Panc1 (cell line): ENCODE measurements around the gene DAAM2. TPM values are rescaled to one million over a fixed set of nuclear protein-coding genes. Genes with fewer than 3 reads are reported as not detected.

Experiments
- ATAC-seq: fragments of 200-7000 bp; cut with Tn5 transposase; 2 replicates; pipeline ENCODE4 v1.9.1; 2020; ENCODE audit warnings: mild to moderate bottlenecking, moderate library complexity
- BruUV-seq: library from RNA; stranded (reverse); fragments of 400-500 nt; replicated peaks from 2 replicates; lab custom pipeline; 2021; lab: Mats Ljungman, UMichigan
- CTCF ChIA-PET: fragments of 300-600 bp; sonication (Branson Sonifier 250); formaldehyde crosslinking; loops from one replicate; lab custom pipeline; 2022; ENCODE audit warnings: antibody characterized with exemption; lab: Charles Lee
- POLR2A ChIA-PET: fragments of 300-600 bp; sonication (Branson Sonifier 250); formaldehyde crosslinking; loops from one replicate; lab custom pipeline; 2022; ENCODE audit warnings: antibody characterized with exemption; lab: Charles Lee
- DNase-seq: peaks from one replicate; pipeline ENCODE4 v3.0.0-alpha.2; 2010; ENCODE audit warnings: low read depth, low spot score
- H3K27ac ChIP-seq: 2 replicates; pipeline ENCODE4 v1.5.1; 2011; ENCODE audit warnings: mild to moderate bottlenecking, low read length, inconsistent platforms
- H3K27me3 ChIP-seq: fragments of 200-500 bp; sonication (Bioruptor generic); 2 replicates; pipeline ENCODE4 v1.6.0; 2014; ENCODE audit warnings: low read length, inconsistent platforms; ENCODE audit not compliant: control insufficient read depth, insufficient read depth
- H3K36me3 ChIP-seq: fragments of 200-500 bp; sonication (Bioruptor generic); 2 replicates; pipeline ENCODE4 v1.5.1; 2014; ENCODE audit warnings: inconsistent platforms, mild to moderate bottlenecking, low read length, moderate library complexity; ENCODE audit not compliant: control insufficient read depth, insufficient read depth
- H3K4me1 ChIP-seq: 2 replicates; pipeline ENCODE4 v1.5.1; 2011; ENCODE audit warnings: inconsistent platforms, mild to moderate bottlenecking, low read length, moderate library complexity; ENCODE audit not compliant: control insufficient read depth, insufficient read depth
- H3K4me3 ChIP-seq, 2 experiments: 2 replicates each; pipeline ENCODE4 v1.5.1; 2011 to 2012; ENCODE audit warnings: low read depth in 2 of 2, low read length in 2 of 2, mild to moderate bottlenecking in 2 of 2, inconsistent platforms in 1 of 2, moderate library complexity in 1 of 2
- H3K9me3 ChIP-seq: fragments of 200-500 bp; sonication (Bioruptor generic); 2 replicates; pipeline ENCODE4 v1.5.1; 2014; ENCODE audit warnings: low read depth, mild to moderate bottlenecking, inconsistent platforms, low read length, moderate library complexity; ENCODE audit not compliant: control insufficient read depth, insufficient read depth
- POLR2AphosphoS5 ChIP-seq: IDR thresholded peaks from 2 replicates; pipeline ENCODE4 v1.6.1; 2012; ENCODE audit warnings: mild to moderate bottlenecking, low read depth, low read length, moderate library complexity
- SIN3A ChIP-seq: IDR thresholded peaks from 2 replicates; pipeline ENCODE4 v1.6.1; 2012; ENCODE audit warnings: low read depth, mild to moderate bottlenecking, low read length, moderate library complexity, borderline replicate concordance; ENCODE audit not compliant: insufficient read depth
- TCF7L2 ChIP-seq: IDR thresholded peaks from 2 replicates; pipeline ENCODE4 v1.6.1; 2011; ENCODE audit warnings: mild to moderate bottlenecking, low read depth, low read length, inconsistent platforms
- in situ Hi-C: cut with HindIII; loops from 2 replicates; pipeline ENCODE4 v1.10.0; 2016; ENCODE audit warnings: low sequenced_read_pairs, low pct_unique_long_range_greater_than_20kb
- intact Hi-C: fragments of 100-400 bp; cut with micrococcal nuclease; formaldehyde crosslinking; loops from one replicate; pipeline ENCODE4 v1.10.0; 2022; ENCODE audit not compliant: unreplicated experiment
- total RNA-seq: library from RNA; stranded (reverse); gene quantifications from one replicate; pipeline ENCODE4 v1.2.1, GENCODE V29; 2021; ENCODE audit not compliant: unreplicated experiment
- TF ChIP-seq, protein P1 (sequence below): fragments of 450-650 bp; IDR thresholded peaks from 2 replicates; pipeline ENCODE4 v1.5.1; 2017; ENCODE audit warnings: mild to moderate bottlenecking
- TF ChIP-seq, protein P2 (sequence below), 2 experiments: IDR thresholded peaks; 2 replicates each; pipeline ENCODE4 v1.6.1; 2011 to 2012; ENCODE audit warnings: low read depth in 2 of 2, control low read depth in 1 of 2, low read length in 1 of 2, mild to moderate bottlenecking in 1 of 2, moderate library complexity in 1 of 2; ENCODE audit not compliant: insufficient read depth in 1 of 2

The DAAM2 gene
- total RNA-seq, 1 experiment from 2014 or later: not detected

DNA sequence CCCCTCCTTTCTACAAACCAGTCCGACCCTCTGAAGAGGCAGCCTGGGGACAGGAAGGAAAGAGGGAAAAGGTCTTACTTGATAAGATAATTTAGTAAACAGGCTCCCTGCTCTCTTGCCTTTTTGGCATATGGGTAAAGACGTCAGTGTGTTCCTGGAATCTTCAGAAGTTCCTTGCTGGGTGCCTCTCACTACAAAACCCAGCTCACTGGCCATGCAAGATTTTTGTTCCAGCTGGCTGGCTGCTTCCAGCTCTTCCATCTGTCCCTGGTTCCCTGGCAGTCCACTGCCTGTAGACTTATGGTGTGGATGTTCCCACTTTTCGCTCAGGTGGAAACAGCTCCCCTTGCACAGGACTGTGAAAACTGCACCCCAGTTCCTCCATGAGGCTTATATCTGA is 84.7 kb downstream of the DAAM2 start:
- DNase-seq: no peak
- Histone ChIP-seq H3K36me3 (no peaks in the 10 kb centered on the region), H3K27me3 (no peaks in the 10 kb centered on the region), H3K4me3 (no peak overlapping the region), H3K9me3 (no peaks in the 10 kb centered on the region), H3K27ac (no peak overlapping the region), H3K4me1 (no peaks in the 10 kb centered on the region)
- ChIA-PET POLR2A (no interaction called here), CTCF (no interaction called here)
- BruUV-seq: no TSS peak
- intact Hi-C loops (no loop called here), in situ Hi-C loops (no loop called here)
- TF ChIP-seq, protein P1, sequence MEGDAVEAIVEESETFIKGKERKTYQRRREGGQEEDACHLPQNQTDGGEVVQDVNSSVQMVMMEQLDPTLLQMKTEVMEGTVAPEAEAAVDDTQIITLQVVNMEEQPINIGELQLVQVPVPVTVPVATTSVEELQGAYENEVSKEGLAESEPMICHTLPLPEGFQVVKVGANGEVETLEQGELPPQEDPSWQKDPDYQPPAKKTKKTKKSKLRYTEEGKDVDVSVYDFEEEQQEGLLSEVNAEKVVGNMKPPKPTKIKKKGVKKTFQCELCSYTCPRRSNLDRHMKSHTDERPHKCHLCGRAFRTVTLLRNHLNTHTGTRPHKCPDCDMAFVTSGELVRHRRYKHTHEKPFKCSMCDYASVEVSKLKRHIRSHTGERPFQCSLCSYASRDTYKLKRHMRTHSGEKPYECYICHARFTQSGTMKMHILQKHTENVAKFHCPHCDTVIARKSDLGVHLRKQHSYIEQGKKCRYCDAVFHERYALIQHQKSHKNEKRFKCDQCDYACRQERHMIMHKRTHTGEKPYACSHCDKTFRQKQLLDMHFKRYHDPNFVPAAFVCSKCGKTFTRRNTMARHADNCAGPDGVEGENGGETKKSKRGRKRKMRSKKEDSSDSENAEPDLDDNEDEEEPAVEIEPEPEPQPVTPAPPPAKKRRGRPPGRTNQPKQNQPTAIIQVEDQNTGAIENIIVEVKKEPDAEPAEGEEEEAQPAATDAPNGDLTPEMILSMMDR: no peak
- TF ChIP-seq, protein P2, sequence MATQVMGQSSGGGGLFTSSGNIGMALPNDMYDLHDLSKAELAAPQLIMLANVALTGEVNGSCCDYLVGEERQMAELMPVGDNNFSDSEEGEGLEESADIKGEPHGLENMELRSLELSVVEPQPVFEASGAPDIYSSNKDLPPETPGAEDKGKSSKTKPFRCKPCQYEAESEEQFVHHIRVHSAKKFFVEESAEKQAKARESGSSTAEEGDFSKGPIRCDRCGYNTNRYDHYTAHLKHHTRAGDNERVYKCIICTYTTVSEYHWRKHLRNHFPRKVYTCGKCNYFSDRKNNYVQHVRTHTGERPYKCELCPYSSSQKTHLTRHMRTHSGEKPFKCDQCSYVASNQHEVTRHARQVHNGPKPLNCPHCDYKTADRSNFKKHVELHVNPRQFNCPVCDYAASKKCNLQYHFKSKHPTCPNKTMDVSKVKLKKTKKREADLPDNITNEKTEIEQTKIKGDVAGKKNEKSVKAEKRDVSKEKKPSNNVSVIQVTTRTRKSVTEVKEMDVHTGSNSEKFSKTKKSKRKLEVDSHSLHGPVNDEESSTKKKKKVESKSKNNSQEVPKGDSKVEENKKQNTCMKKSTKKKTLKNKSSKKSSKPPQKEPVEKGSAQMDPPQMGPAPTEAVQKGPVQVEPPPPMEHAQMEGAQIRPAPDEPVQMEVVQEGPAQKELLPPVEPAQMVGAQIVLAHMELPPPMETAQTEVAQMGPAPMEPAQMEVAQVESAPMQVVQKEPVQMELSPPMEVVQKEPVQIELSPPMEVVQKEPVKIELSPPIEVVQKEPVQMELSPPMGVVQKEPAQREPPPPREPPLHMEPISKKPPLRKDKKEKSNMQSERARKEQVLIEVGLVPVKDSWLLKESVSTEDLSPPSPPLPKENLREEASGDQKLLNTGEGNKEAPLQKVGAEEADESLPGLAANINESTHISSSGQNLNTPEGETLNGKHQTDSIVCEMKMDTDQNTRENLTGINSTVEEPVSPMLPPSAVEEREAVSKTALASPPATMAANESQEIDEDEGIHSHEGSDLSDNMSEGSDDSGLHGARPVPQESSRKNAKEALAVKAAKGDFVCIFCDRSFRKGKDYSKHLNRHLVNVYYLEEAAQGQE (IDR thresholded peaks at IDR 0.05; ENCODE audit: insufficient read depth in 1 of 2, low read depth in 2 of 2, low read length in 1 of 2): no peak
- TF ChIP-seq SIN3A (no peak), TCF7L2 (no peak), POLR2AphosphoS5 (no peak)
- no peak for ATAC-seq

DNA sequence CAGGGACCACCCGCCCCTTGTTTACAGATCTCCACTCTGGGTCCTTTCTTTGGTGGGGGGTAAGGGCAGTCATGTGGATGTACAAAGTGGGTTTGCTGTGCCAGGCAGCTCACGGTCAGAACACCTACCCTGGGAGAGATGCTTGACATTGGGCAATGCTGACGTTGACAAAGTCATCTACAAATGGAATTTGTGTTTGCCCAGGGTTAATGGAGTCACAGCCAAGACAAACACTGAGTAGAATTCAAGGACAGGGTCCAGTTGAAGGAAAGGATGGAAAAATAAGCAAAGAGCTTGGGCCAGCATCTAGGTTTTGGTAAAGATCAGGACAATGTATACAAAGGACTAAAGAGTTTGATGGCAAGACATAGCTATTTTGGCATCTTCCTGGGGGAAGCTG is 87.4 kb downstream of the DAAM2 start:
- H3K4me3 ChIP-seq: no peak overlapping the region
- ChIA-PET POLR2A (no interaction called here), CTCF (no interaction called here)
- H3K27ac ChIP-seq: no peak overlapping the region
- no peaks in the 10 kb centered on the region for H3K36me3 ChIP-seq
- no peak for DNase-seq
- intact Hi-C loops (no loop called here), in situ Hi-C loops (no loop called here)
- H3K4me1 ChIP-seq: no peaks in the 10 kb centered on the region
- H3K9me3 ChIP-seq: no peaks in the 10 kb centered on the region
- TF ChIP-seq TCF7L2 (no peak), POLR2AphosphoS5 (no peak), SIN3A (no peak)
- TF ChIP-seq, protein P1: no peak
- TF ChIP-seq, protein P2 (IDR thresholded peaks at IDR 0.05; ENCODE audit: insufficient read depth in 1 of 2, low read depth in 2 of 2, low read length in 1 of 2): no peak
- ATAC-seq: no peak
- H3K27me3 ChIP-seq: no peaks in the 10 kb centered on the region
- BruUV-seq: no TSS peak
